ENCODE data around the gene C19orf81. TPM values are rescaled to one million over a fixed set of nuclear protein-coding genes. Genes with fewer than 3 reads are reported as not detected.

The C19orf81 gene
- polyA plus RNA-seq, 1 donor (not counting 4 experiments of a cell fraction or from before 2014, with no cell fraction given) = not detected

GRCh38 chr19:50644315-50644915 is 4.8 kb upstream of the C19orf81 start:
- FAIRE-seq (no peak), DNase-seq (ENCODE audit: low read depth, low spot score) (no peak)
- H3K4me1 ChIP-seq (ENCODE audit: control insufficient read depth, extremely low read depth, insufficient read depth, low read length) = no peaks in the 10 kb centered on the region
- dilution Hi-C loops (cut with MboI; ENCODE audit: extremely low pct_ligation_motif_present, low sequenced_read_pairs) = no loop called here
- H3K36me3 ChIP-seq (ENCODE audit: control insufficient read depth in 2 of 2, extremely low read depth in 1 of 2, insufficient read depth in 2 of 2, low read length in 2 of 2) = no peaks in the 10 kb centered on the region
- no peaks in the 10 kb centered on the region for H3K79me2 ChIP-seq (ENCODE audit: control insufficient read depth, insufficient read depth, low read length)
- H3K9me3 ChIP-seq (ENCODE audit: control insufficient read depth, low read depth, low read length) = no peaks in the 10 kb centered on the region
- H3K27ac ChIP-seq (ENCODE audit: control insufficient read depth, insufficient read depth, low read length) = no peak overlapping the region
- TF ChIP-seq CTCF (optimal IDR thresholded peaks at IDR 0.05 in 1 of 3, IDR thresholded peaks at IDR 0.05 in 1 of 3, conservative IDR thresholded peaks at IDR 0.05 in 1 of 3; ENCODE audit: extremely low read depth in 1 of 3, insufficient read depth in 2 of 3, low read length in 3 of 3) (no peak), EZH2 (IDR thresholded peaks at IDR 0.05; ENCODE audit: low read length) (no peak)
- H3K4me2 ChIP-seq (ENCODE audit: control insufficient read depth, extremely low read depth, insufficient read depth, low read depth, low read length) = no peak overlapping the region
- H3K4me3 ChIP-seq (ENCODE audit: control insufficient read depth in 2 of 3, extremely low read depth in 1 of 3, insufficient read depth in 2 of 3, low read depth in 1 of 3, low read length in 3 of 3) = no peak overlapping the region
- H3K9me1 ChIP-seq (ENCODE audit: control insufficient read depth, extremely low read depth, insufficient read depth, low read length) = no peaks in the 10 kb centered on the region
- peaks cover 14% of the 10 kb centered on the region for H3K27me3 ChIP-seq (ENCODE audit: control insufficient read depth, extremely low read depth, insufficient read depth, low read length)
- no peak overlapping the region for H3K9ac ChIP-seq (ENCODE audit: control insufficient read depth, extremely low read depth, insufficient read depth, low read length)
- no peaks in the 10 kb centered on the region for H4K20me1 ChIP-seq (ENCODE audit: control insufficient read depth, extremely low read depth, insufficient read depth, low read length)
- no peak overlapping the region for H2AFZ ChIP-seq (ENCODE audit: control insufficient read depth, low read length)

- H3K27me3 ChIP-seq (ENCODE audit: control insufficient read depth, extremely low read depth, insufficient read depth, low read length) = peaks cover 8% of the 10 kb centered on the region
- H4K20me1 ChIP-seq (ENCODE audit: control insufficient read depth, extremely low read depth, insufficient read depth, low read length) = no peaks in the 10 kb centered on the region
- no peak overlapping the region for H3K4me3 ChIP-seq (ENCODE audit: control insufficient read depth in 2 of 3, extremely low read depth in 1 of 3, insufficient read depth in 2 of 3, low read depth in 1 of 3, low read length in 3 of 3)
- no peaks in the 10 kb centered on the region for H3K9me1 ChIP-seq (ENCODE audit: control insufficient read depth, extremely low read depth, insufficient read depth, low read length)
- H3K4me1 ChIP-seq (ENCODE audit: control insufficient read depth, extremely low read depth, insufficient read depth, low read length) = no peaks in the 10 kb centered on the region
- no peaks in the 10 kb centered on the region for H3K36me3 ChIP-seq (ENCODE audit: control insufficient read depth in 2 of 2, extremely low read depth in 1 of 2, insufficient read depth in 2 of 2, low read length in 2 of 2)
- DNase-seq (ENCODE audit: low read depth, low spot score) = no peak
- no peak overlapping the region for H3K9ac ChIP-seq (ENCODE audit: control insufficient read depth, extremely low read depth, insufficient read depth, low read length)
- dilution Hi-C loops (cut with MboI; ENCODE audit: extremely low pct_ligation_motif_present, low sequenced_read_pairs) = no loop called here
- TF ChIP-seq CTCF (optimal IDR thresholded peaks at IDR 0.05 in 1 of 3, IDR thresholded peaks at IDR 0.05 in 1 of 3, conservative IDR thresholded peaks at IDR 0.05 in 1 of 3; ENCODE audit: extremely low read depth in 1 of 3, insufficient read depth in 2 of 3, low read length in 3 of 3) (no peak), EZH2 (IDR thresholded peaks at IDR 0.05; ENCODE audit: low read length) (no peak)
- H3K79me2 ChIP-seq (ENCODE audit: control insufficient read depth, insufficient read depth, low read length) = no peaks in the 10 kb centered on the region
- FAIRE-seq = no peak
- H3K4me2 ChIP-seq (ENCODE audit: control insufficient read depth, extremely low read depth, insufficient read depth, low read depth, low read length) = no peak overlapping the region
- H3K9me3 ChIP-seq (ENCODE audit: control insufficient read depth, low read depth, low read length) = no peaks in the 10 kb centered on the region
- no peak overlapping the region for H2AFZ ChIP-seq (ENCODE audit: control insufficient read depth, low read length)
- H3K27ac ChIP-seq (ENCODE audit: control insufficient read depth, insufficient read depth, low read length) = no peak overlapping the region
These were observed 4.1 kb upstream of the C19orf81 start for GRCh38 chr19:50645107-50645506.
